Measurements from ENCODE around the gene MRPL28. TPM values are rescaled to one million over a fixed set of nuclear protein-coding genes. Genes with fewer than 3 reads are reported as not detected.

The MRPL28 gene
- total RNA-seq, 2 donors from 2014 or later = 83.4 to 84.3 TPM

GRCh38 chr16:375927-376816, 5.8 kb upstream of the MRPL28 start:
- Histone ChIP-seq H3K27me3 (replicated peaks; ENCODE audit: insufficient read depth) (no peaks in the 10 kb centered on the region), H3K27ac (no peak overlapping the region), H3K4me1 (replicated peaks) (peaks cover 14% of the 10 kb centered on the region), H3K36me3 (peaks cover 6 to 16% of the 10 kb centered on the region in 2 donors), H3K9me3 (no peaks in the 10 kb centered on the region), H3K4me3 (no peak overlapping the region)
- no peak for DNase-seq (ENCODE audit: low spot score)
- 93% methylated on average over 37 of the region's 44 CpGs for WGBS
- TF ChIP-seq CTCF (IDR thresholded peaks at IDR 0.05) (no peak), POLR2AphosphoS5 (IDR thresholded peaks at IDR 0.05) (no peak), POLR2A (IDR thresholded peaks at IDR 0.05) (no peak)
- intact Hi-C loops (cut with DNase I) = no loop called here

- H3K36me3 ChIP-seq = peaks cover 6 to 16% of the 10 kb centered on the region in 2 donors
Observed at GRCh38 chr16:375212-375611, 4.9 kb upstream of the MRPL28 start.

GRCh38 chr16:374616-374926, 4.2 kb upstream of the MRPL28 start:
- Histone ChIP-seq H3K4me1 (replicated peaks) (peaks cover 7% of the 10 kb centered on the region), H3K27ac (no peak overlapping the region), H3K27me3 (replicated peaks; ENCODE audit: insufficient read depth) (no peaks in the 10 kb centered on the region), H3K36me3 (peaks cover 6 to 16% of the 10 kb centered on the region in 2 donors), H3K4me3 (no peak overlapping the region), H3K9me3 (no peaks in the 10 kb centered on the region)
- DNase-seq (ENCODE audit: low spot score) = no peak
- intact Hi-C loops (cut with DNase I) = no loop called here
- no CpG with 5 or more reads among the region's 9 CpGs for WGBS
- TF ChIP-seq POLR2A (IDR thresholded peaks at IDR 0.05) = no peak
- TF ChIP-seq CTCF (IDR thresholded peaks at IDR 0.05) = no peak
- TF ChIP-seq POLR2AphosphoS5 (IDR thresholded peaks at IDR 0.05) = no peak

More at GRCh38 chr16:375212-375611, 4.9 kb upstream of the MRPL28 start:
- Histone ChIP-seq H3K27me3 (replicated peaks; ENCODE audit: insufficient read depth) (no peaks in the 10 kb centered on the region), H3K9me3 (no peaks in the 10 kb centered on the region), H3K27ac (no peak overlapping the region), H3K4me1 (replicated peaks) (peaks cover 7% of the 10 kb centered on the region), H3K4me3 (no peak overlapping the region)
- TF ChIP-seq CTCF (IDR thresholded peaks at IDR 0.05) (no peak), POLR2AphosphoS5 (IDR thresholded peaks at IDR 0.05) (no peak), POLR2A (IDR thresholded peaks at IDR 0.05) (no peak)
- intact Hi-C loops (cut with DNase I) = no loop called here
- no peak for DNase-seq (ENCODE audit: low spot score)
- 96% methylated on average over 23 of the region's 23 CpGs for WGBS

GRCh38 chr16:373848-374615, 3.7 kb upstream of the MRPL28 start:
- Histone ChIP-seq H3K27ac (no peak overlapping the region), H3K4me3 (no peak overlapping the region), H3K36me3 (peaks cover 6 to 17% of the 10 kb centered on the region in 2 donors), H3K9me3 (no peaks in the 10 kb centered on the region), H3K27me3 (replicated peaks; ENCODE audit: insufficient read depth) (no peaks in the 10 kb centered on the region), H3K4me1 (replicated peaks) (peaks cover 7% of the 10 kb centered on the region)
- no peak for DNase-seq (ENCODE audit: low spot score)
- TF ChIP-seq POLR2A (IDR thresholded peaks at IDR 0.05) = no peak
- TF ChIP-seq POLR2AphosphoS5 (IDR thresholded peaks at IDR 0.05) = no peak
- no peak for TF ChIP-seq CTCF (IDR thresholded peaks at IDR 0.05)
- 92% methylated on average over 39 of the region's 44 CpGs for WGBS
- intact Hi-C loops (cut with DNase I) = no loop called here

Measured in prostate gland (tissue), 2 donors.